ENCODE results near the gene LYST. TPM values are rescaled to one million over a fixed set of nuclear protein-coding genes. Genes with fewer than 3 reads are reported as not detected.

The LYST gene
- total RNA-seq, 1 donor from 2014 or later = 10.3 TPM

GRCh38 chr1:235902677-235903542 is 36.2 kb upstream of the LYST start:
- H3K4me3 ChIP-seq = no peak overlapping the region
- no peaks in the 10 kb centered on the region for H3K36me3 ChIP-seq
- intact Hi-C loops (cut with micrococcal nuclease) = no loop called here
- H3K27me3 ChIP-seq (ENCODE audit: low read depth) = no peaks in the 10 kb centered on the region
- no peak for TF ChIP-seq CTCF (IDR thresholded peaks at IDR 0.05; ENCODE audit: borderline replicate concordance)
- no peaks in the 10 kb centered on the region for H3K4me1 ChIP-seq
- H3K27ac ChIP-seq (replicated peaks) = no peak overlapping the region
- no peaks in the 10 kb centered on the region for H3K9me3 ChIP-seq (replicated peaks)
- no peak for DNase-seq

GRCh38 chr1:235901461-235901860 is 34.8 kb upstream of the LYST start:
- H3K27ac ChIP-seq (replicated peaks) = no peak overlapping the region

GRCh38 chr1:235898126-235898525 is 31.4 kb upstream of the LYST start:
- Histone ChIP-seq H3K4me1 (no peaks in the 10 kb centered on the region), H3K9me3 (replicated peaks) (no peaks in the 10 kb centered on the region), H3K27me3 (ENCODE audit: low read depth) (no peaks in the 10 kb centered on the region), H3K4me3 (no peak overlapping the region), H3K36me3 (no peaks in the 10 kb centered on the region), H3K27ac (replicated peaks) (no peak overlapping the region)
- TF ChIP-seq CTCF (IDR thresholded peaks at IDR 0.05; ENCODE audit: borderline replicate concordance) = no peak
- intact Hi-C loops (cut with micrococcal nuclease) = no loop called here
- no peak for DNase-seq

More at GRCh38 chr1:235901461-235901860, 34.8 kb upstream of the LYST start:
- no peaks in the 10 kb centered on the region for H3K36me3 ChIP-seq
- H3K9me3 ChIP-seq (replicated peaks) = no peaks in the 10 kb centered on the region
- intact Hi-C loops (cut with micrococcal nuclease) = no loop called here
- TF ChIP-seq CTCF (IDR thresholded peaks at IDR 0.05; ENCODE audit: borderline replicate concordance) = no peak
- H3K27me3 ChIP-seq (ENCODE audit: low read depth) = no peaks in the 10 kb centered on the region
- DNase-seq = no peak
- H3K4me3 ChIP-seq = no peak overlapping the region
- H3K4me1 ChIP-seq = no peaks in the 10 kb centered on the region

GRCh38 chr1:235893840-235894239 is 27.1 kb upstream of the LYST start:
- Histone ChIP-seq H3K9me3 (replicated peaks) (no peaks in the 10 kb centered on the region), H3K4me3 (no peak overlapping the region), H3K36me3 (no peaks in the 10 kb centered on the region), H3K27ac (replicated peaks) (no peak overlapping the region), H3K27me3 (ENCODE audit: low read depth) (no peaks in the 10 kb centered on the region), H3K4me1 (no peaks in the 10 kb centered on the region)
- no peak for TF ChIP-seq CTCF (IDR thresholded peaks at IDR 0.05; ENCODE audit: borderline replicate concordance)
- intact Hi-C loops (cut with micrococcal nuclease) = no loop called here
- no peak for DNase-seq

GRCh38 chr1:235892734-235893413 is 26.2 kb upstream of the LYST start:
- Histone ChIP-seq H3K4me3 (no peak overlapping the region), H3K27me3 (ENCODE audit: low read depth) (no peaks in the 10 kb centered on the region), H3K27ac (replicated peaks) (no peak overlapping the region), H3K9me3 (replicated peaks) (no peaks in the 10 kb centered on the region), H3K4me1 (no peaks in the 10 kb centered on the region), H3K36me3 (no peaks in the 10 kb centered on the region)
- DNase-seq = no peak
- intact Hi-C loops (cut with micrococcal nuclease) = no loop called here
- no peak for TF ChIP-seq CTCF (IDR thresholded peaks at IDR 0.05; ENCODE audit: borderline replicate concordance)

Measured in left ventricle myocardium inferior (tissue), 1 donor.